Panc1 (cell line): ENCODE measurements around the gene P2RY8.

Source experiments
- POLR2AphosphoS5 ChIP-seq: IDR thresholded peaks from 2 replicates; pipeline ENCODE4 v1.6.1; 2012; ENCODE audit warnings: mild to moderate bottlenecking, low read depth, low read length, moderate library complexity
- TCF7L2 ChIP-seq: IDR thresholded peaks from 2 replicates; pipeline ENCODE4 v1.6.1; 2011; ENCODE audit warnings: mild to moderate bottlenecking, low read depth, low read length, inconsistent platforms
- TF ChIP-seq, protein P1 (sequence below): fragments of 450-650 bp; IDR thresholded peaks from 2 replicates; pipeline ENCODE4 v1.5.1; 2017; ENCODE audit warnings: mild to moderate bottlenecking

GRCh38 chrX:1472975-1473374 lies 64.0 kb downstream of the P2RY8 start:
- TF ChIP-seq, protein P1, sequence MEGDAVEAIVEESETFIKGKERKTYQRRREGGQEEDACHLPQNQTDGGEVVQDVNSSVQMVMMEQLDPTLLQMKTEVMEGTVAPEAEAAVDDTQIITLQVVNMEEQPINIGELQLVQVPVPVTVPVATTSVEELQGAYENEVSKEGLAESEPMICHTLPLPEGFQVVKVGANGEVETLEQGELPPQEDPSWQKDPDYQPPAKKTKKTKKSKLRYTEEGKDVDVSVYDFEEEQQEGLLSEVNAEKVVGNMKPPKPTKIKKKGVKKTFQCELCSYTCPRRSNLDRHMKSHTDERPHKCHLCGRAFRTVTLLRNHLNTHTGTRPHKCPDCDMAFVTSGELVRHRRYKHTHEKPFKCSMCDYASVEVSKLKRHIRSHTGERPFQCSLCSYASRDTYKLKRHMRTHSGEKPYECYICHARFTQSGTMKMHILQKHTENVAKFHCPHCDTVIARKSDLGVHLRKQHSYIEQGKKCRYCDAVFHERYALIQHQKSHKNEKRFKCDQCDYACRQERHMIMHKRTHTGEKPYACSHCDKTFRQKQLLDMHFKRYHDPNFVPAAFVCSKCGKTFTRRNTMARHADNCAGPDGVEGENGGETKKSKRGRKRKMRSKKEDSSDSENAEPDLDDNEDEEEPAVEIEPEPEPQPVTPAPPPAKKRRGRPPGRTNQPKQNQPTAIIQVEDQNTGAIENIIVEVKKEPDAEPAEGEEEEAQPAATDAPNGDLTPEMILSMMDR = no peak
- TF ChIP-seq POLR2AphosphoS5 (no peak), TCF7L2 (no peak)
